Activated naive CD4-positive, alpha-beta T cell treated with anti-CD3 and anti-CD28 coated beads for 36 hours (primary cell): ENCODE data around the gene ZSCAN2. TPM values are rescaled to one million over a fixed set of nuclear protein-coding genes. Genes with fewer than 3 reads are reported as not detected.

Experiments
- CTCF ChIA-PET: fragments of 350-600 bp; sonication (Branson Sonifier 250); formaldehyde crosslinking; loops from one replicate; lab custom pipeline; 2021; ENCODE audit warnings: antibody characterized with exemption; lab: Charles Lee
- DNase-seq: peaks from one replicate; pipeline ENCODE4 v3.0.0-alpha.2; 2020
- H3K27ac Mint-ChIP-seq: one replicate; pipeline ENCODE4 v1.8.0; 2021; ENCODE audit warnings: mild to moderate bottlenecking, mixed read lengths
- H3K27me3 Mint-ChIP-seq: one replicate; pipeline ENCODE4 v1.8.0; 2021; ENCODE audit warnings: low read depth, mixed read lengths
- H3K36me3 Mint-ChIP-seq: one replicate; pipeline ENCODE4 v1.8.0; 2021; ENCODE audit warnings: low read depth, mixed read lengths
- H3K4me1 Mint-ChIP-seq: one replicate; pipeline ENCODE4 v1.8.0; 2021; ENCODE audit warnings: low read depth, mixed read lengths
- H3K4me3 Mint-ChIP-seq: one replicate; pipeline ENCODE4 v1.8.0; 2021; ENCODE audit warnings: mild to moderate bottlenecking, moderate library complexity, mixed read lengths
- H3K9me3 Mint-ChIP-seq: one replicate; pipeline ENCODE4 v1.8.0; 2021; ENCODE audit warnings: mixed read lengths
- intact Hi-C: fragments of 100-400 bp; cut with micrococcal nuclease; formaldehyde crosslinking; loops from one replicate; pipeline ENCODE4 v1.15.1; 2023
- total RNA-seq, 2 experiments: library from RNA; stranded (reverse); gene quantifications; one replicate each; pipeline ENCODE4 v1.2.3, GENCODE V29; 2021

ZSCAN2 gene
- total RNA-seq, 2 experiments from 2014 or later, result 5.3 to 5.6 TPM

DNA sequence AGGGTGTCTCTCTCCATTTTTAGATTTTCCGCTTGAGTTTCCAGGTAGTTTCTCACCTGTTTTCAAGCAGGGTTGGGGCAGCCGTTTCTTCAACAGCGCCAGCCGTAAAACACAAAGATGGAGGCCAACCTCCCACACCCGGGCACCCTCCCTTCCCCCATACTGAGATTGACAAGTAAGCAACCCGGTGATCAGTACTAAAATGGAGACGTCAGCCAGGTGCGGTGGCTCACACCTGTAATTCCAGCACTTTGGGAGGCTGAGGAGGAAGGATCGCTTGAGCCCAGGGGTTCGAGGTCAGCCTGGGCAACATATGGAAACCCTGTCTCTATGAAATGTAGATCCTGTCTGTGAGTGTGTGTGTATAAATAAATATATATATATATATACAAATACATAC is 903 bp upstream of the ZSCAN2 start:
- CTCF ChIA-PET, result interaction anchor here (0.7 to 3.3 kb wide), 16 partner anchors 9 to 577 kb away, joined by 3 to 16 read pairs (median 6); partner anchors contain the start of gene WDR73
- Mint-ChIP-seq H3K4me1 (peaks cover 51% of the 10 kb centered on the region), H3K27ac (no peak overlapping the region), H3K27me3 (no peaks in the 10 kb centered on the region), H3K36me3 (peaks cover 3% of the 10 kb centered on the region), H3K4me3 (peak overlapping the region; percentile 90), H3K9me3 (no peaks in the 10 kb centered on the region)
- no peak for DNase-seq
- intact Hi-C loops, result loop anchor here (1.0 to 5.0 kb wide), 10 partner anchors 31 to 473 kb away; partner anchors contain the start of genes ALPK3, SEC11A and WDR73

DNA sequence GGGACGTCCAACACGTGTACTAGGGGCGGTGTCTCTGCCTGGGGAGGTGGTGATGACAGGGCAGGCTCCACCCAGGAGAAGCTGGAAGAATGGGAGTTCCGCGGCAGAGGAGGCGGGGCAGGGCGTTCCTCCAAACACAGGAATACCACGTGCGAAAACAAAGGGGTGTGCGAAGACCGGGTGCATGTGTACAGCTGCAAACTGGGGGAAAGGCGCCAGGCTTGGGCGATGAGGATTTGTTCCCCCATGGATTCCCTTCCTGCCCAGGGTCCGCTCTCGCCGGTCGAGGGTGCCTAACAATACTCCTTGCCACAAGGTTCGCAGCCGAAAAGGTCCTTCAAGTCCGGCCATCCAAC is 500 bp upstream of the ZSCAN2 start:
- intact Hi-C loops, result loop anchor here (1.0 to 5.0 kb wide), 5 partner anchors 31 to 473 kb away; partner anchors contain the start of genes SEC11A and WDR73
- Mint-ChIP-seq H3K4me1 (peaks cover 55% of the 10 kb centered on the region), H3K27ac (no peak overlapping the region), H3K4me3 (peak overlapping the region; percentile 90), H3K27me3 (no peaks in the 10 kb centered on the region), H3K36me3 (peaks cover 6% of the 10 kb centered on the region), H3K9me3 (no peaks in the 10 kb centered on the region)
- CTCF ChIA-PET, result interaction anchor here (1.2 to 2.2 kb wide), 2 partner anchors 12 to 328 kb away, joined by 3 to 16 read pairs; no protein-coding TSS in a partner anchor
- DNase-seq, result peak; percentile 63

DNA sequence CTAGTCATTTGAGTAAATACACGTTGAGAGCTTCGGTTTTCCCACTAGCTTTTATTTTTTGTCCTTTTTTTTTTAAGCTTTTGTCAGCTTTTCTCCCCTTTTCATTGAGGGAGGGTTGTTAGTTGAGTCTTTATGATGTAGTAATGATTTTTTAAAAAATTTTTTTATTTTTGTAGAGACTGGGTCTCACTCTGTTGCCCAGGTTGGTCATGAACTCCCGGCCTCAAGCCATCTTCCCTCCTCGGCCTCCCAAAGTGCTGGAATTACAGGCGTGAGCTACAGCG is 688 bp downstream of the ZSCAN2 start:
- Mint-ChIP-seq H3K9me3 (no peaks in the 10 kb centered on the region), H3K36me3 (peaks cover 12% of the 10 kb centered on the region), H3K27ac (no peak overlapping the region), H3K4me1 (peaks cover 65% of the 10 kb centered on the region), H3K27me3 (no peaks in the 10 kb centered on the region), H3K4me3 (peak overlapping the region; percentile 90)
- DNase-seq, result no peak
- CTCF ChIA-PET, result interaction anchor here (0.9 to 2.2 kb wide), 2 partner anchors 13 to 31 kb away, joined by 3 to 16 read pairs; no protein-coding TSS in a partner anchor
- intact Hi-C loops, result loop anchor here (2.0 to 5.0 kb wide), 2 partner anchors 115 to 136 kb away; partner anchors contain the start of gene SEC11A

DNA sequence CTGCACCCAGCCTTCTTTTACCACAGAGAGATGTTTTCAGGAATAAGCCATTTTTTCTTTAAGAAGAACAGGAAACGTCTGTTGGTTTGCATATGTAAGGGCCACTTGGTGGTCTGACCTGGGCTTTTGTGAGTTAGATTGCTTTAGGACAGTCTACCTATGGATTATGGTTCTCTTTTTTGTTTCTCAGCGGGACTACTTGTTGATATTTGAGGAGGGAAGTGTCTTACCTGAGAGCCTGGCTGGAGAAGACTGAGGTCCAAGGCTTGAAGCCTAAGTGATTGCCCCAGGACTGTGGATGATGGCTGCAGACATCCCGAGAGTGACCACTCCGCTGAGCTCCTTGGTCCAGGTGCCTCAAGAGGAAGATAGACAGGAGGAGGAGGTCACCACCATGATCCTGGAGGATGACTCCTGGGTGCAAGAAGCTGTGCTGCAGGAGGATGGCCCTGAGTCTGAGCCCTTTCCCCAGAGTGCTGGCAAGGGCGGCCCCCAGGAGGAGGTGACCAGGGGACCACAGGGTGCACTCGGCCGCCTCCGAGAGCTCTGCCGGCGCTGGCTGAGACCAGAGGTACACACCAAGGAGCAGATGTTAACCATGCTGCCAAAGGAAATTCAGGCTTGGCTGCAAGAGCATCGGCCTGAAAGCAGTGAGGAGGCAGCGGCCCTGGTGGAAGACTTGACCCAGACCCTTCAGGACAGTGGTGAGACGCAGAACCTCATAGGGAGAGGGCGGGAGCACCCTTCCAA is 3.0 kb downstream of the ZSCAN2 start:
- Mint-ChIP-seq H3K27ac (no peak overlapping the region), H3K4me1 (peaks cover 54% of the 10 kb centered on the region), H3K4me3 (no peak overlapping the region), H3K36me3 (peaks cover 16% of the 10 kb centered on the region), H3K27me3 (no peaks in the 10 kb centered on the region), H3K9me3 (no peaks in the 10 kb centered on the region)
- no peak for DNase-seq
- intact Hi-C loops, result loop anchor here (5.0 kb wide), 1 partner anchor 133 kb away; no protein-coding TSS in a partner anchor
- CTCF ChIA-PET, result interaction anchor here (0.8 kb wide), 1 partner anchor 16 kb away, joined by 3 read pairs; no protein-coding TSS in a partner anchor

DNA sequence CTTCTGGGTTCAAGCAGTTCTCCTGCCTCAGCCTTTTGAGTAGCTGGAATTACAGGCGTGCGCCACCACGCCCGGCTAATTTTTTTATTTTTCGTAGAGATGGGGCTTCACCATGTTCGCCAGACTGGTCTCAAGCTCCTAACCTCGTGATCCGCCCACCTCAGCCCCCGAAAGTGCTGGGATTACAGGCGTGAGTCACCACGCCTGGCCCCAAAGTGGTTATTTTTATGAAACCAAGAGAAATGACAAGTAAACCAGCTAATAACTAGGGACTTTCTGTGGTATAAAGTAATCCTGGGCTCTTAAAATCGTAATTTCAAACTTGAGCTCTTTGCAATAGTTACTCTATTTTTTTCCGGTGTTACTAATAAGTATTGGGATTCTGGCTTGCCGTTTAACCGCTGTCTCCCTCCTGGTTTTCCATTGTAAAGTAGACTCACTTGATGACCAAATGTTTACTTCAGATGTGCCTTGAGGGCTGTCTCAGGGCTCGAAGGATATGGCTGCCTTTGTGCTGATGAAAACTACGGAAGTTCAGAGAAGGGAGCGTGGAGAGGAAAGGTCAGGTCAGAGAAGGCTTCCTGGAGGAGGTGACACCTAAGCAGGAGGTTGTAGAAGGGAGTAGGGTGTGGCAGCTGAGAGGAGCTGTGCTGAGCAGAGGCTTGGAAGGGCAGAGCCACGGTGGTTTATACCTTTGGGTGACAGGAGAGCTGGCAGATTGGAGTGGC is 4.2 kb downstream of the ZSCAN2 start:
- Mint-ChIP-seq H3K9me3 (no peaks in the 10 kb centered on the region), H3K27ac (peak overlapping the region; percentile 5), H3K27me3 (no peaks in the 10 kb centered on the region), H3K36me3 (peaks cover 20% of the 10 kb centered on the region), H3K4me3 (no peak overlapping the region), H3K4me1 (peaks cover 49% of the 10 kb centered on the region)
- intact Hi-C loops, result loop anchor here (5.0 kb wide), 1 partner anchor 132 kb away; no protein-coding TSS in a partner anchor
- DNase-seq, result peak; percentile 43
- CTCF ChIA-PET, result interaction anchor here (1.2 to 1.5 kb wide), 2 partner anchors 17 to 21 kb away, joined by 3 read pairs; no protein-coding TSS in a partner anchor

DNA sequence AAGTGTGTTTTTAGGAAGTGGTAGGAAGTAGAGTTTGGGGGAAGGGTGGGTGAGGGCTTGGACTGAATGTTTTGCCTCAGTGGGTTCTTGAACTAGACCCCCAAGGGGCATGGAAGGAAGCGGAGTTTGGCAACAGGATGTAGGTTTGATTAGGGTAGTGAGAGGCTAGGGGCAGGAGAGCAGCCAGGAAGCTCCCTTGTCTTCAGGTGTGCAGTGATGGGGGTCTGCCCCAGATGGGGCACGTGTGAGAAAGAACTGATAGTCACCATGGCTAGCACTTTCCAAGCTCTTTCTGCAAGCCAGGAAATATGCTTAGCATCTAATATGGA is 4.7 kb downstream of the ZSCAN2 start:
- no peak overlapping the region for H3K4me3 Mint-ChIP-seq
- H3K9me3 Mint-ChIP-seq, result no peaks in the 10 kb centered on the region
- H3K27ac Mint-ChIP-seq, result no peak overlapping the region
- peaks cover 20% of the 10 kb centered on the region for H3K36me3 Mint-ChIP-seq
- H3K27me3 Mint-ChIP-seq, result no peaks in the 10 kb centered on the region
- H3K4me1 Mint-ChIP-seq, result peaks cover 48% of the 10 kb centered on the region
- CTCF ChIA-PET, result interaction anchor here (1.2 to 1.5 kb wide), 2 partner anchors 18 to 21 kb away, joined by 3 read pairs; no protein-coding TSS in a partner anchor
- intact Hi-C loops, result no loop called here
- DNase-seq, result no peak

DNA sequence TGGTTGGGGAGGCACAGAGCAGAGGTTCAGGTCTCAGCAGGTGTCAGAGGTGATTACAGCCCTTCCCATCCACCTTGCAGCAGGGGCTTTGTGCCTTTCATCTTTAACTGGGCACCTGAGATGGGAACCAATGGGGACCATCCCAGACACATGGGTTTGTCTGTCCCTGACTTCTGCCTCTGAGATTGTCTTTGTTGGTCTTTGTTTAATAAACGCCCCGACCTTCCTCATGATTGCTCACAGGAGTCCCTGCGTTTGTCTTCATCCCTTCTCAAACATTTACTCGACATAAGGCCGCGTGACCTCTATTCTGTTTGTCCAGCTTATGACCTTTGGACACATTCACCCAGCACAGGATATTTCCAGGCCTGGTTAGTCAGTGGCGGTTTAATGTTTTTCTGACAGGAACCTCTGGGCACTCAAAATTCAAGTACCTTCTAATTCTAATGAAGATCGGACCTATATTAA is 5.9 kb downstream of the ZSCAN2 start:
- CTCF ChIA-PET, result interaction anchor here (0.9 to 1.2 kb wide), 2 partner anchors 8 to 20 kb away, joined by 3 to 5 read pairs; no protein-coding TSS in a partner anchor
- no peak for DNase-seq
- Mint-ChIP-seq H3K4me3 (no peak overlapping the region), H3K9me3 (no peaks in the 10 kb centered on the region), H3K27ac (no peak overlapping the region), H3K27me3 (no peaks in the 10 kb centered on the region), H3K36me3 (peaks cover 20% of the 10 kb centered on the region), H3K4me1 (peaks cover 45% of the 10 kb centered on the region)
- intact Hi-C loops, result no loop called here

DNA sequence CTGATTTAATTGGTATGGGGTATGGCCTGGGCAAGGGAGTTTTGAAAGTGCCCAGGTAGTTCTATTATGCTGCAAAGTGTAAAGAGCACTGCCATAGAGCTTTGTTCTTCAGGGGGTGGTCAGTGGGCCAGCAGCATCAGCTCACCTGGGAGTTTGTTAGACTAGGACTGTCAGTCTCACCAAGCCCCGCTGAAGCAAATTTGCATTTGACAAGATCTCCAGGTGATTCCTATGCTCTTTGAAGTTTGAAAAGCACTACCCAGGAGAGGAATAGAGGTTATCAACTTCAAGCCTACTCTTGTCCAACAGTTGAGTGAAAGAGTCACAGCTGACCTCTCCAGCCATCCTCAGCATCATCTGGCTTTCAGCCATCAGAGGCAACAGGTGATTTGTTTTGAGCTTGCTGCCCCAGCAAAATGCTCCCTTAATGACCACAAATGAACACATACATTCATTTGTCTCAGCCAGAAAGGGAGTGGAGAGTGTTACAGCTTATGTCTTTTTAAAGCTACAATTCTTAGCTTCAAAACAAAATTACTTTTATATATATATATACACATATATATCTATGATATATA is 8.0 kb downstream of the ZSCAN2 start:
- no peak overlapping the region for H3K27ac Mint-ChIP-seq
- no peaks in the 10 kb centered on the region for H3K9me3 Mint-ChIP-seq
- peaks cover 32% of the 10 kb centered on the region for H3K4me1 Mint-ChIP-seq
- H3K36me3 Mint-ChIP-seq, result peaks cover 17% of the 10 kb centered on the region
- CTCF ChIA-PET, result interaction anchor here (0.8 to 1.8 kb wide), 2 partner anchors 9 to 12 kb away, joined by 5 read pairs; no protein-coding TSS in a partner anchor
- no peaks in the 10 kb centered on the region for H3K27me3 Mint-ChIP-seq
- intact Hi-C loops, result no loop called here
- DNase-seq, result no peak
- H3K4me3 Mint-ChIP-seq, result no peak overlapping the region

DNA sequence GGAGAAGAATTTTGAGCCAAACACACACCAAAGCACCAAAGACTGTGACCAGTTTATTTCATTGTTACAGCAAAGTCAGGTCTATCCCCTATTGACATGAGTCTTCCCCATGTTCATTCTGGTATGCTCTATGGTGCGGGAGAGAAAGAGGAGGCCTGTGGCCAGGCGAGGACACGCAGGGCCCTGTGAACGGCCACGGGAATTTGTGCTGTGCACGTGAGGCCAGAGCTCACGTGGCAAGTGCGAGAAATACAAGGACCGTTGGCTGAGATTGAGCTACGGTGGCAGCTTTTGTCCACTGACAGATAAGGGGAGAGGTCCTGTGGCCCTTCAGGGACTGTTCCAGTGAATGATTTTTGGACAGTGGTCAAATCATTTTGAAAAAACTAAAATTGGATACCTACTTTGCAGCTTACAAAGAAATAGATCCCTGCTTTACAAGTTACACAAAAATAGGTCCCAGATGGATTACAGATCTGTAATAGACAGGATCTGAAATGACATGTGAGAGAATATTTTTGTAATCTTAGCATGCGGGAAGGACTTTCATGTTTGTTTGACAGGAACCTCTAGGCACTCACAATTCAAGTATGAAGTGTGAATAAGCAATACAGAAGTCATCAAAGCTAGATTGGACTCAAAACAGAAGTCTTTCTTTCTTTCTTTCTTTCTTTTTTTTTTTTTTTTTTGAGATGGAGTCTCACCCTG is 9.2 kb downstream of the ZSCAN2 start:
- Mint-ChIP-seq H3K27ac (no peak overlapping the region), H3K4me3 (no peak overlapping the region), H3K27me3 (no peaks in the 10 kb centered on the region), H3K4me1 (peaks cover 22% of the 10 kb centered on the region), H3K36me3 (peaks cover 17% of the 10 kb centered on the region), H3K9me3 (no peaks in the 10 kb centered on the region)
- no peak for DNase-seq
- CTCF ChIA-PET, result no interaction called here
- intact Hi-C loops, result no loop called here

DNA sequence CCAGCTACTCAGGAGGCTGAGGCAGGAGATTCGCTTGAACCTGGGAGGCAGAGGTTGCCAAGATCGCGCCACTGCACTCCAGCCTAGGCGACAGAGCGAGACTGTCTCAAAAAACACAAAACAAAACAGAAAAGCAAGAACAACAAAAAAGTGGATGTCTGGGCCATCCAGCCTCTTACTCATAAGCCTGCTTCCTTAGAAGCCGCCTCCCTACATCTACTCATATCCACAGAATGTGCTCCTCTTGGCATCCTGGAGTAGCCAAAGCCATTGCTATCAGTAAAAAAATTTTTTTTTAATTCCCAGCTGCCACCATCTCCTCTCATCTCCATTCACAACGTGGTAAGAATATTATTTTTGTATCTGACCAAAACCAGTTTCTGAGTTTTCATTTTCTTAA is 10.8 kb downstream of the ZSCAN2 start:
- Mint-ChIP-seq H3K4me3 (no peak overlapping the region), H3K4me1 (peaks cover 8% of the 10 kb centered on the region), H3K9me3 (no peaks in the 10 kb centered on the region), H3K36me3 (peaks cover 8% of the 10 kb centered on the region), H3K27me3 (no peaks in the 10 kb centered on the region), H3K27ac (no peak overlapping the region)
- intact Hi-C loops, result no loop called here
- CTCF ChIA-PET, result interaction anchor here (0.6 kb wide), 1 partner anchor 13 kb away, joined by 3 read pairs; no protein-coding TSS in a partner anchor
- DNase-seq, result no peak

DNA sequence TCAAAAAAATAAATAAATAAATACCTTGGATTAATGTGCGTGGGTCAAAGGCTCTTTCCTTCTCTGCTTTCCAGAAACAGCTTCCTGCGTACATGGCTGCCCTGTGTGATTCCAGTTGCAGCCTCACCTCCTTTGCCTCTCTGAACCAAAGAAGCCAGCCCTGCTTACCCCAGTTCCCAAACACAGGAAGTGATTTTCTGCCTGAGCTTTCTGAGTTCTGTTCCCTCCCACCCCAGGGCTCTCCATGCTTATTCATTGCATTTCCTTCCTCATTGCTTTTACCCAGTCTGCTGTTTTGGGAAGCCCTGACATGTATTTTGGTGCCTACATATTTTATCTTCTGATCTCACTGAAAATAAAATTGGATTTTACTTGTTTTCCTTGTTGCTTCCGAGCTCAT is 15.4 kb downstream of the ZSCAN2 start:
- DNase-seq, result no peak
- CTCF ChIA-PET, result interaction anchor here (0.5 kb wide), 1 partner anchor 20 kb away, joined by 3 read pairs; no protein-coding TSS in a partner anchor

More for the DNA sequence above, 15.4 kb downstream of the ZSCAN2 start:
- peaks cover 15% of the 10 kb centered on the region for H3K9me3 Mint-ChIP-seq
- H3K4me3 Mint-ChIP-seq, result no peak overlapping the region
- H3K27ac Mint-ChIP-seq, result no peak overlapping the region
- H3K36me3 Mint-ChIP-seq, result peaks cover 15% of the 10 kb centered on the region
- H3K27me3 Mint-ChIP-seq, result no peaks in the 10 kb centered on the region
- no peaks in the 10 kb centered on the region for H3K4me1 Mint-ChIP-seq
- intact Hi-C loops, result no loop called here
